BJ (cell line): ENCODE results near the gene CNOT6. TPM values are rescaled to one million over a fixed set of nuclear protein-coding genes. Genes with fewer than 3 reads are reported as not detected.

ENCODE experiments used
- CTCF ChIA-PET: fragments of 350-600 bp; formaldehyde crosslinking; extraction: SDS; loops from one replicate; lab custom pipeline; 2021; ENCODE audit warnings: antibody characterized with exemption, inconsistent platforms; lab: Yijun Ruan, JAX
- POLR2A ChIA-PET: fragments of 300-600 bp; sonication (Branson Sonifier 250); formaldehyde crosslinking; extraction: SDS; loops from one replicate; lab custom pipeline; 2021; ENCODE audit warnings: antibody characterized with exemption; lab: Charles Lee
- DNase-seq: peaks from one replicate; pipeline ENCODE4 v3.0.0-alpha.2; 2011; ENCODE audit warnings: low read depth
- H3K27me3 ChIP-seq: 2 replicates; pipeline ENCODE4 v1.6.0; 2011; ENCODE audit warnings: low read length; ENCODE audit not compliant: control insufficient read depth, insufficient read depth
- H3K36me3 ChIP-seq: 2 replicates; pipeline ENCODE4 v1.5.1; 2011; ENCODE audit warnings: low read length; ENCODE audit not compliant: control insufficient read depth, insufficient read depth
- H3K4me3 ChIP-seq: 2 replicates; pipeline ENCODE4 v1.5.1; 2011; ENCODE audit warnings: low read depth, mild to moderate bottlenecking, control low read depth, low read length
- polyA plus RNA-seq: library from polyadenylated mRNA; depleted of rRNA; stranded (reverse); fragments of >200 nt; gene quantifications from 2 replicates; pipeline ENCODE4 v1.2.3, GENCODE V29; 2011
- TF ChIP-seq, protein P1 (sequence below): IDR thresholded peaks from 2 replicates; pipeline ENCODE4 v1.5.1; 2011; ENCODE audit warnings: low read depth, mild to moderate bottlenecking, control low read depth, inconsistent platforms, low read length, moderate library complexity; ENCODE audit not compliant: insufficient read depth

Gene CNOT6
- polyA plus RNA-seq, 1 experiment, result 3.9 TPM

DNA sequence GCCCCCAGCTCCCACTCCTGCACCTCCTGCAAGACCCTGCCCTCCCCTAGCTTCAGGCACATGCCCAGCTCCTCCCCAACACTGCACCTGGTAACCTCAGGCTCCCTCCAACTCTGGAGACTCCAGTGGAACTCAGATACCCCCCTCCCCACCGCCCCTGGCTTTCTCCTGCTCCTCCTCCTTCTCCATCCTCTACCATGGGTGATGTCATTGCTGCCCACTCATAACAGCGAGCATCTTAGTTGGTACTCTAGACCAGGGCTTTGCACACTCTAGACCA lies 24.7 kb upstream of the CNOT6 start:
- Histone ChIP-seq H3K4me3 (no peak overlapping the region), H3K36me3 (no peaks in the 10 kb centered on the region), H3K27me3 (no peaks in the 10 kb centered on the region; the same call in none of the 2 replicates)
- CTCF ChIA-PET, result interaction anchor here (1.3 to 11.5 kb wide), 3 partner anchors 13 to 177 kb away, joined by 6 to 186 read pairs (median 6); partner anchors contain the start of gene MAPK9
- TF ChIP-seq, protein P1, sequence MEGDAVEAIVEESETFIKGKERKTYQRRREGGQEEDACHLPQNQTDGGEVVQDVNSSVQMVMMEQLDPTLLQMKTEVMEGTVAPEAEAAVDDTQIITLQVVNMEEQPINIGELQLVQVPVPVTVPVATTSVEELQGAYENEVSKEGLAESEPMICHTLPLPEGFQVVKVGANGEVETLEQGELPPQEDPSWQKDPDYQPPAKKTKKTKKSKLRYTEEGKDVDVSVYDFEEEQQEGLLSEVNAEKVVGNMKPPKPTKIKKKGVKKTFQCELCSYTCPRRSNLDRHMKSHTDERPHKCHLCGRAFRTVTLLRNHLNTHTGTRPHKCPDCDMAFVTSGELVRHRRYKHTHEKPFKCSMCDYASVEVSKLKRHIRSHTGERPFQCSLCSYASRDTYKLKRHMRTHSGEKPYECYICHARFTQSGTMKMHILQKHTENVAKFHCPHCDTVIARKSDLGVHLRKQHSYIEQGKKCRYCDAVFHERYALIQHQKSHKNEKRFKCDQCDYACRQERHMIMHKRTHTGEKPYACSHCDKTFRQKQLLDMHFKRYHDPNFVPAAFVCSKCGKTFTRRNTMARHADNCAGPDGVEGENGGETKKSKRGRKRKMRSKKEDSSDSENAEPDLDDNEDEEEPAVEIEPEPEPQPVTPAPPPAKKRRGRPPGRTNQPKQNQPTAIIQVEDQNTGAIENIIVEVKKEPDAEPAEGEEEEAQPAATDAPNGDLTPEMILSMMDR, result no peak
- POLR2A ChIA-PET, result no interaction called here
- DNase-seq, result no peak

DNA sequence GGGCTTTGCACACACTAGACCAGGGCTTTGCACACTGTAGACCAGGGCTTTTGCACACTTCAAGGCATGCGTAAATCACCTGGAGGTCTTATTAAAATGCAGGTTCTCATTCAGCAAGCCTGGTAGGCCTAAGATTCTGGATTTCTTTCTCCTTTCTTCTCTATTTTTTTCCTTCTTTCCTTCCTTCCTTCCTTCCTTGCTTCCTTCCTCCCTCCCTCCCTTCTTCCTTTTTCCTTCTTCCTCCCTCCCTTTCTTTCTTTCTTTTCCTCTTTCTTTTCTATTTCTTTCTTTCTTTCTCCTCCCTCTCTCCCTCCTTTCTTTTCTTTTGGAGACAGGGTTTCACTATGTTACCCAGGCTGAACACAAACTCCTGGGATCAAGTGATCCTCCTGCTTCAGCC lies 24.3 kb upstream of the CNOT6 start:
- H3K4me3 ChIP-seq, result no peak overlapping the region
- CTCF ChIA-PET, result interaction anchor here (0.9 to 11.5 kb wide), 7 partner anchors 13 to 346 kb away, joined by 3 to 186 read pairs (median 6); partner anchors contain the start of gene MAPK9

DNA sequence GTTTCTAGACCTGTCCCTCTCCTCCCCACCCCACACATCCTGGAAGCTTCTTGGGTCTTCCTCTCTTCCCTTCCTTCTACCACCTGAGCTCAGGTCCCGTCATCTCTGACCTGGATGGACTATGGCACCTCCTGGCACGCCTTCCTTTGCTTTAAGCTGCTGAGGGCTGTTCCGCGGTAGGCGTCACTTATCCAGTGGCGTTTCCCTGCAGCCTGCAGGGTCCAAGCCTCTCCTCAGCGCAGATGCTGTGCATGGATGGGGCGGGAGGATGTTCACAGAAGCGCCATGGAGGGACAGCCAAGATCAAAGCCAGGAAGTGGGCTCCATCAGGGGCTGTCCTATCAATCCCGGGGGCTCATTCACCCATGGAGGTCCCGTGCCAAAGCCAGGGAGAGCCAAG lies 23.8 kb upstream of the CNOT6 start:
- CTCF ChIA-PET, result interaction anchor here (0.6 to 11.5 kb wide), 21 partner anchors 9 to 425 kb away, joined by 3 to 186 read pairs (median 5); partner anchors contain the start of gene MAPK9
- TF ChIP-seq, protein P1, result no peak
- Histone ChIP-seq H3K36me3 (no peaks in the 10 kb centered on the region), H3K27me3 (no peaks in the 10 kb centered on the region; the same call in none of the 2 replicates), H3K4me3 (no peak overlapping the region)
- POLR2A ChIA-PET, result no interaction called here
- no peak for DNase-seq

More for the DNA sequence above, 24.3 kb upstream of the CNOT6 start:
- DNase-seq, result no peak
- no peaks in the 10 kb centered on the region for H3K36me3 ChIP-seq
- H3K27me3 ChIP-seq, result no peaks in the 10 kb centered on the region; the same call in none of the 2 replicates
- TF ChIP-seq, protein P1, result no peak
- POLR2A ChIA-PET, result no interaction called here

DNA sequence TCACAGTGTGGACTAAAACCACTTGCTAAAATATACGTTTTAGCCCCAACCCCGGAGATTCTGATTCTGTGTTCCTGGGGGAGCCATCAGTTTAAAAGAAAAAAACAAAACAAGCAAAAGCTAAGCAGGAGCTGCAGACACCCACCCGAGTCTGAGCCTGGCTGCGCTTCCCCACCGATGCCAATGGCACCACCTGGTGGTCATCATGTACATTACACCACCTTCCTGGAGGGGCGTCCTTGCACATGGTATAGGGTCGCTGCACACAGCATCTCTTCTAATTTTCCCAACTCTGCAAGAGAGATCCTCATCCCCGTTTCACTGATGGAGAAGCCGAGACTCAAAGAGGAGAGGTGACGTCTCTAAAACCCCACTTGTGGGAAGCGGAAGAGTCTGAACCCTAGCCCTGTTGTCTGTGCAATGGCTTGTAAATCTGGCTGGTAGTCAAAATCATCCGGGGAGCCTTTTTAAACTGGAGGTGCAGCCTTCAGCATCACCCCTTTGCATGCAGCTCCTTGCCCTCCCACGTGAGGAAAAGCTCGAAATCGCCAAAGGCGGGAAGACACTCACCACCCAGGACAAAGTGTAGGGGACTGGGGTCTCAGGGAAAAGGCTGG lies 23.1 kb upstream of the CNOT6 start:
- TF ChIP-seq, protein P1, result peak; percentile 91
- Histone ChIP-seq H3K4me3 (no peak overlapping the region), H3K27me3 (no peaks in the 10 kb centered on the region; the same call in none of the 2 replicates), H3K36me3 (no peaks in the 10 kb centered on the region)
- ChIA-PET POLR2A (no interaction called here), CTCF (interaction anchor here (0.6 to 11.5 kb wide), 25 partner anchors 8 to 426 kb away, joined by 3 to 186 read pairs (median 4); partner anchors contain the start of gene MAPK9)
- no peak for DNase-seq

DNA sequence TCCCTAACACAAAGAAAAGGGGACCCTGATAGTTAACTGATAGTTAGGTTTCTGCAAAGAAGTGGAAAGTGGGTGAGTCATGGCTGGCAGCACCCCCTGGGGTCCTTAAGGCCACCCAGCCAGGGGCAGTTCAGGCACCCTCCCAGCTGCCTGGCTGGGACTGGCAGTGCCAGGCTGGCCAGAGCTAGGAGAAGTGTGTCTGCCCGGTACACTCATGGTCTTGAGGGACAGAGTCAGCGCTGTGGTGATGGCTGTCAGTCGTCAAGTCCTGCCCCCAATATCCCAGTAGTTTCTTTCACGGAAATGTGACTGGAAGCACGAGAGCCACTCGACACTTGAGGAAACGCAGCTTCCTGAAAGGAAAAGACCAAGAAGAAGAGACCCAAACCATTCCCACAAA lies 22.3 kb upstream of the CNOT6 start:
- Histone ChIP-seq H3K4me3 (no peak overlapping the region), H3K36me3 (no peaks in the 10 kb centered on the region), H3K27me3 (no peaks in the 10 kb centered on the region; the same call in none of the 2 replicates)
- TF ChIP-seq, protein P1, result no peak
- POLR2A ChIA-PET, result no interaction called here
- CTCF ChIA-PET, result interaction anchor here (0.8 to 11.5 kb wide), 18 partner anchors 9 to 344 kb away, joined by 3 to 186 read pairs (median 5); partner anchors contain the start of gene MAPK9
- no peak for DNase-seq
